HepG2 (cell line): ENCODE results near the gene IP6K3. TPM values are rescaled to one million over a fixed set of nuclear protein-coding genes. Genes with fewer than 3 reads are reported as not detected.

Source experiments
- ATF1 ChIP-seq: IDR thresholded peaks from 2 replicates; pipeline ENCODE4 v1.6.1; 2016; ENCODE audit warnings: mild to moderate bottlenecking, control low read depth
- ERF ChIP-seq: IDR thresholded peaks from 2 replicates; pipeline ENCODE4 v1.6.1; 2018; ENCODE audit warnings: missing biosample characterization, missing genetic modification reagents
- HNRNPUL1 ChIP-seq: fragments of 200-400 bp; formaldehyde crosslinking; IDR thresholded peaks from 2 replicates; pipeline ENCODE4 v1.6.1; 2017; ENCODE audit warnings: low read depth, mild to moderate bottlenecking, low read length, moderate library complexity
- JUND ChIP-seq: sonication (generic); formaldehyde crosslinking; IDR thresholded peaks from 2 replicates; pipeline ENCODE4 v1.8.0; 2022; ENCODE audit warnings: mild to moderate bottlenecking, missing genetic modification reagents
- KLF11 ChIP-seq: IDR thresholded peaks from 2 replicates; pipeline ENCODE4 v1.6.1; 2016; ENCODE audit warnings: missing compliant biosample characterization
- KLF15 ChIP-seq: sonication (generic); formaldehyde crosslinking; IDR thresholded peaks from 2 replicates; pipeline ENCODE4 v1.8.1; 2023; ENCODE audit warnings: borderline replicate concordance, mild to moderate bottlenecking, inconsistent platforms, missing genetic modification reagents, mixed read lengths
- KLF9 ChIP-seq: IDR thresholded peaks from 2 replicates; pipeline ENCODE4 v1.6.1; 2016; ENCODE audit warnings: low read depth
- NR2C2 ChIP-seq: sonication (generic); formaldehyde crosslinking; IDR thresholded peaks from 2 replicates; pipeline ENCODE4 v1.4.0; 2020; ENCODE audit warnings: missing genetic modification reagents, mild to moderate bottlenecking, moderate library complexity, borderline replicate concordance
- PAF1 ChIP-seq: IDR thresholded peaks from 2 replicates; pipeline ENCODE4 v1.6.1; 2016; ENCODE audit warnings: missing genetic modification reagents, missing compliant biosample characterization
- RBAK ChIP-seq: sonication (generic); formaldehyde crosslinking; IDR thresholded peaks from 2 replicates; pipeline ENCODE4 v1.5.1; 2020; ENCODE audit warnings: mild to moderate bottlenecking, missing genetic modification reagents
- SIX1 ChIP-seq: sonication (generic); formaldehyde crosslinking; IDR thresholded peaks from 2 replicates; pipeline ENCODE4 v1.4.0; 2020; ENCODE audit warnings: missing genetic modification reagents, borderline replicate concordance
- TBX2 ChIP-seq: sonication (generic); formaldehyde crosslinking; IDR thresholded peaks from 2 replicates; pipeline ENCODE4 v1.5.0; 2020; ENCODE audit warnings: missing genetic modification reagents, mild to moderate bottlenecking, borderline replicate concordance
- ZNF180 ChIP-seq: sonication (generic); formaldehyde crosslinking; IDR thresholded peaks from 2 replicates; pipeline ENCODE4 v1.4.0; 2020; ENCODE audit warnings: low read depth, missing genetic modification reagents, borderline replicate concordance
- ZNF788 ChIP-seq: sonication (generic); formaldehyde crosslinking; IDR thresholded peaks from 2 replicates; pipeline ENCODE4 v1.5.0; 2020; ENCODE audit warnings: mild to moderate bottlenecking, missing genetic modification reagents, borderline replicate concordance
- polyA plus RNA-seq, 8 experiments: library from polyadenylated mRNA; depleted of rRNA in 3 of 8; stranded (reverse) in 7 of 8; unstranded in 1 of 8; fragments of >200 nt; fragmentation: Illumina TruSeq in 4 of 8; extraction: Trizol in 4 of 8; gene quantifications; 2 replicates each; pipeline versions ENCODE4 v1.2.1 to v1.2.3, GENCODE V29; 2011 to 2016; ENCODE audit warnings: low read depth in 4 of 8, missing spikeins in 1 of 8, mixed read lengths in 1 of 8; ENCODE audit not compliant: insufficient read depth in 1 of 8
- total RNA-seq, 5 experiments: library from RNA; depleted of rRNA; stranded (reverse); fragments of >200 nt; fragmentation: Illumina TruSeq; extraction: Trizol; gene quantifications; 2 replicates each; pipeline ENCODE4 v1.2.3, GENCODE V29; 2016; ENCODE audit warnings: low read depth in 1 of 5
- TF ChIP-seq, protein P1 (sequence below): sonication (generic); formaldehyde crosslinking; IDR thresholded peaks from 2 replicates; pipeline ENCODE4 v1.8.0; 2022; ENCODE audit warnings: missing genetic modification reagents, mild to moderate bottlenecking, moderate library complexity, borderline replicate concordance
- TF ChIP-seq, protein P2 (sequence below): sonication (generic); formaldehyde crosslinking; IDR thresholded peaks from 2 replicates; pipeline ENCODE4 v1.4.0; 2020; ENCODE audit warnings: missing genetic modification reagents; ENCODE audit errors: not compliant biosample characterization
- TF ChIP-seq, protein P3 (sequence below): sonication (generic); formaldehyde crosslinking; IDR thresholded peaks from 2 replicates; pipeline ENCODE4 v1.4.0; 2020; ENCODE audit warnings: missing genetic modification reagents, mild to moderate bottlenecking, borderline replicate concordance

Gene IP6K3
- total and polyA plus RNA-seq, 2 of the 13 experiments (the other 11 are each of a cell fraction or from before 2014, with no cell fraction given), result 0.11 to 0.18 TPM

DNA sequence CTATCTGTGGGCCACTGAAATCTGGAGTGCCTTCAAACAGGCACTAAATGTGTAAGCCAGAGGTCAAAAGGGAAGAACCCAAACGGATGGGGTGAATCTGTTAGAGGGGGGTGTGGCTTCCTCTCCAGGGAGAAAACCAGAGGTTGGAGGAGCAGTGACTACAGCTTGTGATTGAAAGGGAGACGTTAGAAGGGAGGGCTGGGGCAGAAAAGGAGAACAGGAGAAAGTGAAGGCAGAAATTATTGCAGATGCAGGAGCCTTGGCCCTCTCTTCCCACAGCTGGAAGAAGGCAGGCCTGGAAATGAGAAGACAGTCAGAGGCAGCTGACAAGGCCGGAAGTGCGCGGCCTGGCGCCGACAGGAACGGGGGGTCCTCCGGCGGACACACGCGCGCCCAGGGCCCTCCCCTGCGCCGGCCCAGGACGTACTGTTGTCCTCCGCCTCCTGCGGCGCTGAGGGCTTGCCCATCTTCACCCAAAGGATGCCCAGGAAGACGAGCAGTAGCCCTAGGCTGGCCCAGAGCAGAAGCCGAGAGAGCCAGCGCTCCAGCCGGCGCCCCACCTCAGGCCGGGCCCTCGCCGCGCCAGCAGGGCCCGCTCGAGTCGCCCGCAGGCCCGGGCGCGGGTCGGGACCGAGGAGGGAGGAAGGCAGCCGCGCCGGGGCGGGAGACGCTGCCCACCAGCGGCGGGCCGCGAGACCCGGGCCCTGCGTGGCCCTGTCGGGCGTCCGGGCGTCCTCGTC is 41.4 kb upstream of the IP6K3 start (continued):
- TF ChIP-seq SIX1 (no peak), TBX2 (0 out of 2 replicates have a peak, but pooled peaks have one; percentile 21), NR2C2 (no peak), HNRNPUL1 (no peak), ZNF180 (CRISPR knock-in tag) (no peak), KLF9 (CRISPR knock-in tag) (peak; percentile 38; the same call in 1 of the 2 replicates), ATF1 (CRISPR knock-in tag) (no peak; the same call in 1 of the 2 replicates), PAF1 (CRISPR knock-in tag) (no peak), ZNF788 (no peak; the same call in 1 of the 2 replicates), KLF11 (0 out of 2 replicates have a peak, but pooled peaks have one; percentile 20), KLF15 (CRISPR knock-in tag) (no peak), ERF (CRISPR knock-in tag) (peak; percentile 64), JUND (CRISPR knock-in tag) (no peak), RBAK (CRISPR knock-in tag) (no peak)
- TF ChIP-seq, protein P1, sequence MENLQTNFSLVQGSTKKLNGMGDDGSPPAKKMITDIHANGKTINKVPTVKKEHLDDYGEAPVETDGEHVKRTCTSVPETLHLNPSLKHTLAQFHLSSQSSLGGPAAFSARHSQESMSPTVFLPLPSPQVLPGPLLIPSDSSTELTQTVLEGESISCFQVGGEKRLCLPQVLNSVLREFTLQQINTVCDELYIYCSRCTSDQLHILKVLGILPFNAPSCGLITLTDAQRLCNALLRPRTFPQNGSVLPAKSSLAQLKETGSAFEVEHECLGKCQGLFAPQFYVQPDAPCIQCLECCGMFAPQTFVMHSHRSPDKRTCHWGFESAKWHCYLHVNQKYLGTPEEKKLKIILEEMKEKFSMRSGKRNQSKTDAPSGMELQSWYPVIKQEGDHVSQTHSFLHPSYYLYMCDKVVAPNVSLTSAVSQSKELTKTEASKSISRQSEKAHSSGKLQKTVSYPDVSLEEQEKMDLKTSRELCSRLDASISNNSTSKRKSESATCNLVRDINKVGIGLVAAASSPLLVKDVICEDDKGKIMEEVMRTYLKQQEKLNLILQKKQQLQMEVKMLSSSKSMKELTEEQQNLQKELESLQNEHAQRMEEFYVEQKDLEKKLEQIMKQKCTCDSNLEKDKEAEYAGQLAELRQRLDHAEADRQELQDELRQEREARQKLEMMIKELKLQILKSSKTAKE (CRISPR knock-in tag), result no peak
- TF ChIP-seq, protein P2, sequence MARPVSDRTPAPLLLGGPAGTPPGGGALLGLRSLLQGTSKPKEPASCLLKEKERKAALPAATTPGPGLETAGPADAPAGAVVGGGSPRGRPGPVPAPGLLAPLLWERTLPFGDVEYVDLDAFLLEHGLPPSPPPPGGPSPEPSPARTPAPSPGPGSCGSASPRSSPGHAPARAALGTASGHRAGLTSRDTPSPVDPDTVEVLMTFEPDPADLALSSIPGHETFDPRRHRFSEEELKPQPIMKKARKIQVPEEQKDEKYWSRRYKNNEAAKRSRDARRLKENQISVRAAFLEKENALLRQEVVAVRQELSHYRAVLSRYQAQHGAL, result no peak
- TF ChIP-seq, protein P3, sequence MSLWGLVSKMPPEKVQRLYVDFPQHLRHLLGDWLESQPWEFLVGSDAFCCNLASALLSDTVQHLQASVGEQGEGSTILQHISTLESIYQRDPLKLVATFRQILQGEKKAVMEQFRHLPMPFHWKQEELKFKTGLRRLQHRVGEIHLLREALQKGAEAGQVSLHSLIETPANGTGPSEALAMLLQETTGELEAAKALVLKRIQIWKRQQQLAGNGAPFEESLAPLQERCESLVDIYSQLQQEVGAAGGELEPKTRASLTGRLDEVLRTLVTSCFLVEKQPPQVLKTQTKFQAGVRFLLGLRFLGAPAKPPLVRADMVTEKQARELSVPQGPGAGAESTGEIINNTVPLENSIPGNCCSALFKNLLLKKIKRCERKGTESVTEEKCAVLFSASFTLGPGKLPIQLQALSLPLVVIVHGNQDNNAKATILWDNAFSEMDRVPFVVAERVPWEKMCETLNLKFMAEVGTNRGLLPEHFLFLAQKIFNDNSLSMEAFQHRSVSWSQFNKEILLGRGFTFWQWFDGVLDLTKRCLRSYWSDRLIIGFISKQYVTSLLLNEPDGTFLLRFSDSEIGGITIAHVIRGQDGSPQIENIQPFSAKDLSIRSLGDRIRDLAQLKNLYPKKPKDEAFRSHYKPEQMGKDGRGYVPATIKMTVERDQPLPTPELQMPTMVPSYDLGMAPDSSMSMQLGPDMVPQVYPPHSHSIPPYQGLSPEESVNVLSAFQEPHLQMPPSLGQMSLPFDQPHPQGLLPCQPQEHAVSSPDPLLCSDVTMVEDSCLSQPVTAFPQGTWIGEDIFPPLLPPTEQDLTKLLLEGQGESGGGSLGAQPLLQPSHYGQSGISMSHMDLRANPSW (CRISPR knock-in tag), result no peak
